Neutrophil (primary cell): ENCODE measurements around the gene FAM120AOS.

Experiments used
- H3K27ac ChIP-seq: fragments of 200-600 bp; sonication (generic); 2 replicates; pipeline ENCODE4 v1.5.1; 2016; ENCODE audit warnings: mild to moderate bottlenecking, moderate library complexity
- H3K27me3 ChIP-seq: fragments of 200-600 bp; sonication (generic); 2 replicates; pipeline ENCODE4 v1.6.0; 2016; ENCODE audit warnings: mild to moderate bottlenecking
- H3K36me3 ChIP-seq: fragments of 200-600 bp; sonication (generic); 2 replicates; pipeline ENCODE4 v1.5.1; 2017
- H3K4me1 ChIP-seq, 2 experiments: fragments of 200-600 bp in 1 of 2; sonication (generic) in 1 of 2; 1 replicate in 1 of 2; 2 replicates in 1 of 2; pipeline versions ENCODE4 v1.5.1 to v1.6.1; 2013 to 2016; ENCODE audit warnings: low read depth in 1 of 2, low read length in 1 of 2, mild to moderate bottlenecking in 1 of 2, moderate library complexity in 1 of 2; ENCODE audit not compliant: control insufficient read depth in 1 of 2, insufficient read depth in 1 of 2
- H3K4me3 ChIP-seq, 2 experiments: fragments of 200-600 bp in 1 of 2; sonication (generic) in 1 of 2; 1 replicate in 1 of 2; 2 replicates in 1 of 2; pipeline ENCODE4 v1.5.1; 2013 to 2016; ENCODE audit warnings: low read depth in 1 of 2, low read length in 1 of 2, mild to moderate bottlenecking in 1 of 2, moderate library complexity in 1 of 2
- H3K9me3 ChIP-seq: fragments of 200-600 bp; sonication (generic); 2 replicates; pipeline ENCODE4 v1.5.1; 2016
- CTCF ChIP-seq: fragments of 200-600 bp; sonication (generic); IDR thresholded peaks from 2 replicates; pipeline ENCODE4 v1.5.1; 2016; ENCODE audit warnings: antibody characterized with exemption

Gene FAM120AOS

GRCh38 chr9:93480728-93481324 lies 27.4 kb upstream of the FAM120AOS start:
- Histone ChIP-seq H3K27me3 (no peaks in the 10 kb centered on the region), H3K36me3 (peaks cover 15% of the 10 kb centered on the region), H3K27ac (peak overlapping the region; percentile 57), H3K4me1 (peaks cover 8 to 19% of the 10 kb centered on the region in 2 experiments), H3K9me3 (no peaks in the 10 kb centered on the region), H3K4me3 (no peak overlapping the region)
- TF ChIP-seq CTCF: no peak

GRCh38 chr9:93480262-93480661 lies 26.9 kb upstream of the FAM120AOS start:
- H3K4me3 ChIP-seq: no peak overlapping the region
- H3K27me3 ChIP-seq: no peaks in the 10 kb centered on the region
- peaks cover 8 to 24% of the 10 kb centered on the region in 2 experiments for H3K4me1 ChIP-seq
- H3K9me3 ChIP-seq: no peaks in the 10 kb centered on the region
- no peak for TF ChIP-seq CTCF
- peaks cover 14% of the 10 kb centered on the region for H3K36me3 ChIP-seq
- peak overlapping the region; percentile 57 for H3K27ac ChIP-seq

- H3K4me3 ChIP-seq: no peak overlapping the region
- H3K4me1 ChIP-seq: peaks cover 8 to 24% of the 10 kb centered on the region in 2 experiments
- no peaks in the 10 kb centered on the region for H3K9me3 ChIP-seq
- peak overlapping the region; percentile 57 for H3K27ac ChIP-seq
- TF ChIP-seq CTCF: no peak
- H3K27me3 ChIP-seq: no peaks in the 10 kb centered on the region
- peaks cover 8% of the 10 kb centered on the region for H3K36me3 ChIP-seq
Observed at GRCh38 chr9:93479726-93480125, 26.3 kb upstream of the FAM120AOS start.

GRCh38 chr9:93477397-93477796 lies 24.0 kb upstream of the FAM120AOS start:
- Histone ChIP-seq H3K4me1 (peaks cover 8 to 24% of the 10 kb centered on the region in 2 experiments), H3K27me3 (no peaks in the 10 kb centered on the region), H3K36me3 (no peaks in the 10 kb centered on the region), H3K27ac (peak overlapping the region; percentile 40), H3K4me3 (no peak overlapping the region), H3K9me3 (no peaks in the 10 kb centered on the region)
- no peak for TF ChIP-seq CTCF

- no peaks in the 10 kb centered on the region for H3K9me3 ChIP-seq
- peaks cover 8 to 25% of the 10 kb centered on the region in 2 experiments for H3K4me1 ChIP-seq
- no peaks in the 10 kb centered on the region for H3K27me3 ChIP-seq
- H3K36me3 ChIP-seq: no peaks in the 10 kb centered on the region
- peak overlapping the region; percentile 40 for H3K27ac ChIP-seq
- no peak overlapping the region for H3K4me3 ChIP-seq
- no peak for TF ChIP-seq CTCF
Observed at GRCh38 chr9:93476924-93477323, 23.5 kb upstream of the FAM120AOS start.
